ENCODE results near the gene ZW10. TPM values are rescaled to one million over a fixed set of nuclear protein-coding genes. Genes with fewer than 3 reads are reported as not detected.

Gene ZW10
- total RNA-seq, 1 experiment from 2014 or later: 21.0 TPM

DNA sequence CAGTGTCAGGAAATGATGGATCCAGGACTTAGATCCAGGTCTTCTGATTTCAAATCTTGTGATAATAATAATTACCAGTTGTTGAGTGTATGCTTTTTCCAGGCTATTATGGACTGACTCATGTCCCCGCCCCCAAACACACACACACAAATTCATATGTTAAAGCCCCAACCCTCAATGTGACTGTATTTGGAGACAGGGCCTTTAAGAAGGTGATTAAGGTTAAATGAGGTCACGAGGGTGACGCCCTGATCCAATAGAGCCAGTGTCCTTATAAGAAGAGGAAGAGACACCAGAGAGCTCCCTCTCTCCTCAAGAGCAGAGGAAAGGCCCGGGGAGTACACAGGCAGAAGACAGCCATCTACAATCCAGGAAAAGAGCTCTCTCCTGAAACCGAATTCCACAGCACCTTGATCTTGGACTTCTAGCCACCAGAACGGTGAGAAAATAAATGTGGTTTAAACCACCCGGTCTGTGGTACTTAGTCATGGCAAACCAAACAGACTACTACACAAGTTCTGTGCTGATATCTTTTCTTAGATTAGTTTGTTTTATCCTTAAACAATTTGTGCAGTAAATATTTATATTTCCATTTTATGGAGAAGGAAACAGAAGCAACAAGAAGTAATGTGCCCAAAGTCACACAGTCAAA, 75.6 kb downstream of the ZW10 start:
- no peak for ATAC-seq

More for the DNA sequence above, 75.6 kb downstream of the ZW10 start:
- H3K27me3 ChIP-seq (ENCODE audit: insufficient read depth, low read length): no peaks in the 10 kb centered on the region
- ChIA-PET POLR2A (no interaction called here), RAD21 (ENCODE audit: low non-redundant PET in 1 of 2, low total read pairs in 2 of 2, uncharacterized antibody in 2 of 2, unreplicated experiment in 2 of 2) (no interaction called here), CTCF (no interaction called here)
- H3K4me2 ChIP-seq (ENCODE audit: low read length): no peak overlapping the region
- H3K9me2 ChIP-seq (ENCODE audit: insufficient read depth): no peaks in the 10 kb centered on the region
- H3K79me2 ChIP-seq (ENCODE audit: insufficient read depth, low read length): no peaks in the 10 kb centered on the region
- H3K4me1 ChIP-seq (ENCODE audit: control insufficient read depth in 1 of 2, insufficient read depth in 2 of 2, low read length in 2 of 2): no peaks in the 10 kb centered on the region
- H3K36me3 ChIP-seq (ENCODE audit: control insufficient read depth in 1 of 2, insufficient read depth in 2 of 2, low read length in 2 of 2): no peaks in the 10 kb centered on the region
- H3K4me3 ChIP-seq (replicated peaks in 1 of 2; ENCODE audit: low read depth in 1 of 2, low read length in 2 of 2): no peak overlapping the region
- H4K20me1 ChIP-seq (ENCODE audit: insufficient read depth): no peaks in the 10 kb centered on the region
- intact Hi-C loops (cut with micrococcal nuclease): no loop called here
- no peak overlapping the region for H3K9ac ChIP-seq (ENCODE audit: low read length)
- no peak overlapping the region for H3K27ac ChIP-seq (ENCODE audit: low read depth, low read length)
- H3K9me3 ChIP-seq (ENCODE audit: control insufficient read depth in 1 of 2, insufficient read depth in 1 of 2, low read depth in 1 of 2, low read length in 2 of 2): no peaks in the 10 kb centered on the region
- TF ChIP-seq EZH2phosphoT487 (IDR thresholded peaks at IDR 0.05; ENCODE audit: borderline replicate concordance) (no peak), CBX3 (IDR thresholded peaks at IDR 0.05; ENCODE audit: low read depth) (no peak), RAD21 (IDR thresholded peaks at IDR 0.05; ENCODE audit: low read depth) (no peak), SP1 (IDR thresholded peaks at IDR 0.05; ENCODE audit: low read depth) (no peak), YY1 (IDR thresholded peaks at IDR 0.05; ENCODE audit: extremely low read depth, insufficient replicate concordance, low read depth, low read length) (no peak), ZNF274 (IDR thresholded peaks at IDR 0.05; ENCODE audit: low read depth, low read length) (no peak), SIN3A (IDR thresholded peaks at IDR 0.05; ENCODE audit: low read depth) (no peak), EGR1 (IDR thresholded peaks at IDR 0.05; ENCODE audit: low read depth) (no peak), EZH2 (IDR thresholded peaks at IDR 0.05) (no peak), POLR2A (IDR thresholded peaks at IDR 0.05; ENCODE audit: borderline replicate concordance, extremely low read depth, insufficient read depth, insufficient read length) (no peak)
- TF ChIP-seq, protein P1, sequence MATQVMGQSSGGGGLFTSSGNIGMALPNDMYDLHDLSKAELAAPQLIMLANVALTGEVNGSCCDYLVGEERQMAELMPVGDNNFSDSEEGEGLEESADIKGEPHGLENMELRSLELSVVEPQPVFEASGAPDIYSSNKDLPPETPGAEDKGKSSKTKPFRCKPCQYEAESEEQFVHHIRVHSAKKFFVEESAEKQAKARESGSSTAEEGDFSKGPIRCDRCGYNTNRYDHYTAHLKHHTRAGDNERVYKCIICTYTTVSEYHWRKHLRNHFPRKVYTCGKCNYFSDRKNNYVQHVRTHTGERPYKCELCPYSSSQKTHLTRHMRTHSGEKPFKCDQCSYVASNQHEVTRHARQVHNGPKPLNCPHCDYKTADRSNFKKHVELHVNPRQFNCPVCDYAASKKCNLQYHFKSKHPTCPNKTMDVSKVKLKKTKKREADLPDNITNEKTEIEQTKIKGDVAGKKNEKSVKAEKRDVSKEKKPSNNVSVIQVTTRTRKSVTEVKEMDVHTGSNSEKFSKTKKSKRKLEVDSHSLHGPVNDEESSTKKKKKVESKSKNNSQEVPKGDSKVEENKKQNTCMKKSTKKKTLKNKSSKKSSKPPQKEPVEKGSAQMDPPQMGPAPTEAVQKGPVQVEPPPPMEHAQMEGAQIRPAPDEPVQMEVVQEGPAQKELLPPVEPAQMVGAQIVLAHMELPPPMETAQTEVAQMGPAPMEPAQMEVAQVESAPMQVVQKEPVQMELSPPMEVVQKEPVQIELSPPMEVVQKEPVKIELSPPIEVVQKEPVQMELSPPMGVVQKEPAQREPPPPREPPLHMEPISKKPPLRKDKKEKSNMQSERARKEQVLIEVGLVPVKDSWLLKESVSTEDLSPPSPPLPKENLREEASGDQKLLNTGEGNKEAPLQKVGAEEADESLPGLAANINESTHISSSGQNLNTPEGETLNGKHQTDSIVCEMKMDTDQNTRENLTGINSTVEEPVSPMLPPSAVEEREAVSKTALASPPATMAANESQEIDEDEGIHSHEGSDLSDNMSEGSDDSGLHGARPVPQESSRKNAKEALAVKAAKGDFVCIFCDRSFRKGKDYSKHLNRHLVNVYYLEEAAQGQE (IDR thresholded peaks at IDR 0.05; ENCODE audit: low read depth): no peak
- TF ChIP-seq, protein P2, sequence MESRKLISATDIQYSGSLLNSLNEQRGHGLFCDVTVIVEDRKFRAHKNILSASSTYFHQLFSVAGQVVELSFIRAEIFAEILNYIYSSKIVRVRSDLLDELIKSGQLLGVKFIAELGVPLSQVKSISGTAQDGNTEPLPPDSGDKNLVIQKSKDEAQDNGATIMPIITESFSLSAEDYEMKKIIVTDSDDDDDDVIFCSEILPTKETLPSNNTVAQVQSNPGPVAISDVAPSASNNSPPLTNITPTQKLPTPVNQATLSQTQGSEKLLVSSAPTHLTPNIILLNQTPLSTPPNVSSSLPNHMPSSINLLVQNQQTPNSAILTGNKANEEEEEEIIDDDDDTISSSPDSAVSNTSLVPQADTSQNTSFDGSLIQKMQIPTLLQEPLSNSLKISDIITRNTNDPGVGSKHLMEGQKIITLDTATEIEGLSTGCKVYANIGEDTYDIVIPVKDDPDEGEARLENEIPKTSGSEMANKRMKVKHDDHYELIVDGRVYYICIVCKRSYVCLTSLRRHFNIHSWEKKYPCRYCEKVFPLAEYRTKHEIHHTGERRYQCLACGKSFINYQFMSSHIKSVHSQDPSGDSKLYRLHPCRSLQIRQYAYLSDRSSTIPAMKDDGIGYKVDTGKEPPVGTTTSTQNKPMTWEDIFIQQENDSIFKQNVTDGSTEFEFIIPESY (IDR thresholded peaks at IDR 0.05; ENCODE audit: extremely low read depth, insufficient replicate concordance, low read length): no peak
- TF ChIP-seq, protein P3, sequence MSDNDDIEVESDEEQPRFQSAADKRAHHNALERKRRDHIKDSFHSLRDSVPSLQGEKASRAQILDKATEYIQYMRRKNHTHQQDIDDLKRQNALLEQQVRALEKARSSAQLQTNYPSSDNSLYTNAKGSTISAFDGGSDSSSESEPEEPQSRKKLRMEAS (IDR thresholded peaks at IDR 0.05): no peak
- TF ChIP-seq, protein P4, sequence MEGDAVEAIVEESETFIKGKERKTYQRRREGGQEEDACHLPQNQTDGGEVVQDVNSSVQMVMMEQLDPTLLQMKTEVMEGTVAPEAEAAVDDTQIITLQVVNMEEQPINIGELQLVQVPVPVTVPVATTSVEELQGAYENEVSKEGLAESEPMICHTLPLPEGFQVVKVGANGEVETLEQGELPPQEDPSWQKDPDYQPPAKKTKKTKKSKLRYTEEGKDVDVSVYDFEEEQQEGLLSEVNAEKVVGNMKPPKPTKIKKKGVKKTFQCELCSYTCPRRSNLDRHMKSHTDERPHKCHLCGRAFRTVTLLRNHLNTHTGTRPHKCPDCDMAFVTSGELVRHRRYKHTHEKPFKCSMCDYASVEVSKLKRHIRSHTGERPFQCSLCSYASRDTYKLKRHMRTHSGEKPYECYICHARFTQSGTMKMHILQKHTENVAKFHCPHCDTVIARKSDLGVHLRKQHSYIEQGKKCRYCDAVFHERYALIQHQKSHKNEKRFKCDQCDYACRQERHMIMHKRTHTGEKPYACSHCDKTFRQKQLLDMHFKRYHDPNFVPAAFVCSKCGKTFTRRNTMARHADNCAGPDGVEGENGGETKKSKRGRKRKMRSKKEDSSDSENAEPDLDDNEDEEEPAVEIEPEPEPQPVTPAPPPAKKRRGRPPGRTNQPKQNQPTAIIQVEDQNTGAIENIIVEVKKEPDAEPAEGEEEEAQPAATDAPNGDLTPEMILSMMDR (IDR thresholded peaks at IDR 0.05 in 2 of 3, conservative IDR thresholded peaks at IDR 0.05 in 1 of 3; ENCODE audit: borderline replicate concordance in 1 of 3, insufficient read depth in 1 of 3, low read depth in 2 of 3, low read length in 2 of 3): no peak
- H2AFZ ChIP-seq (ENCODE audit: low read depth, low read length, poor library complexity, severe bottlenecking): no peak overlapping the region
- DNase-seq (ENCODE audit: low read depth, low spot score): no peak
- BruUV-seq (replicated peaks): no TSS peak

Data from HCT116 (cell line).